Raji (cell line): ENCODE measurements around the gene KIF25.

ENCODE experiments used
- POLR2A ChIP-seq: IDR thresholded peaks from 2 replicates; pipeline ENCODE4 v1.6.1; 2011; ENCODE audit warnings: low read depth, low read length, control low read depth; ENCODE audit not compliant: insufficient read depth

Gene KIF25

DNA sequence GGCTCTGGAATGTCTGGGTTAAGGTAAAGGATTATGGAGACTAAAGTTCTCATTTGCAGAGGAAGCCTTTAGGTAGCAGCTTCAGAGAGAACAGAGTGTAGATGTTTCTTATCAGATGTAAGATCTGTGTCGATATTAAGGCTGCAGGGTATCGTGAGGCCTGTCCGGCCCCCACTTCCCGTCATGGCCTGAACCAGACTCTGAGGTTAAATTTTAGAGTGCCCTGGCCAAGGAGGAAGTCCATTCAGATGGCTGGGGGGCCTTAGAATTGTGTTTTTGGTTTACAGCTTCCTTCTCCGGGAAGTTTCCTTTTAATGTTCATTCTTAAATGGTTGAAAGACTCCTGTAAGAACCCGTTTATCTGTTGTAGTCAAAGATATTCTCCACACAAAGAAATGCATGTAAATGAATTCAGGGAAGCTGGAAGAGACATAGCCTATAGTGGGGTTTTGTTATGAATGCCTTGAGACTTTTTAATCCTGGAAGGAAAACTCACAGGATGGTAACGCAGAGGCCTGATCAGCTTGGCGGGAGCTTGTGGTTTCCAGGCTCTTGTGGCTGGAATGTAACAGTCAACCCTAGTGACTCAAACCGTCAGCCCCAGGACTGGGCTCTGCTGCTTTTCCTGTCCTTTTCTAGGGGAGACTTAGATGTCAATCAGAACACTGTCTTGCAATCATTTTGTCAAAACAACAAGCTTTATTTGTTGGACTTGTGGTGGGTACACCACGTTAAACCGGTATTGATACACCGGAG is 34.7 kb downstream of the KIF25 start:
- TF ChIP-seq POLR2A, result no peak

DNA sequence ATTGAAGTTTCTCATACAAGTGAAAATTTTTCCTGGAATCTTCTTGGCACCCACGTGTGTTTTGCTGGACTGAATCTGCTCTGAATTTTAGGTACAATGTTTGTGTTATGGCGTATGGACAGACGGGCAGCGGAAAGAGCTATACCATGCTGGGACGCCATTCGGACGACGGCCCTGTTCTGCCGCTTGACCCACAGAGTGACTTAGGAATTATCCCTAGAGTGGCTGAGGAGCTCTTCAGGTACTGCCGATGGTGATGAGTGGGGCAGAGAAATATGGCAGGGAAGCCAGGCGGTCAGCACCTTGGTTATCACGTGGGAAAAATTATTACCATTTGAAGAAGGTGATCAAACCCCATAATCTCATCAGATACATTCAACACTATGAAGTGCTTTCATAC is 36.3 kb downstream of the KIF25 start:
- no peak for TF ChIP-seq POLR2A

DNA sequence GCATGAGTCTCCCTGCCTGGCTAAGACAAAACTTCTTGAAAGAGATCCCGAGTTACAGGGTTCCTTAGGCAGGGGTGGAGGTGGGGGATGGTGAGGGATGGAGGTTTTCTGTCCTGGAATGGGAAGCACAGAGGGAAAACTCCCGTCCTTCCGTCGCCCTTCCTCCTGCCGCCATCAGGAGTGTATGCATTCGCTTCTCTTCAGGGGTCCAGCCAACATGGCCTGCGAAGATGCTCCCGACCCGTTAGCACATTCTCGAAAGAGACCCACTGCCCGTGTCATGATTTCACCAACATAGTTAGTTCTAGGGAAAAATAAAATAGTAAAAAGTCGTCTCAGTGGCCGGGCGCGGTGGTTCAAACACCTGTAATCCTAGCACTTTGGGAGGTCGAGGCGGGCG is 37.1 kb downstream of the KIF25 start:
- no peak for TF ChIP-seq POLR2A

DNA sequence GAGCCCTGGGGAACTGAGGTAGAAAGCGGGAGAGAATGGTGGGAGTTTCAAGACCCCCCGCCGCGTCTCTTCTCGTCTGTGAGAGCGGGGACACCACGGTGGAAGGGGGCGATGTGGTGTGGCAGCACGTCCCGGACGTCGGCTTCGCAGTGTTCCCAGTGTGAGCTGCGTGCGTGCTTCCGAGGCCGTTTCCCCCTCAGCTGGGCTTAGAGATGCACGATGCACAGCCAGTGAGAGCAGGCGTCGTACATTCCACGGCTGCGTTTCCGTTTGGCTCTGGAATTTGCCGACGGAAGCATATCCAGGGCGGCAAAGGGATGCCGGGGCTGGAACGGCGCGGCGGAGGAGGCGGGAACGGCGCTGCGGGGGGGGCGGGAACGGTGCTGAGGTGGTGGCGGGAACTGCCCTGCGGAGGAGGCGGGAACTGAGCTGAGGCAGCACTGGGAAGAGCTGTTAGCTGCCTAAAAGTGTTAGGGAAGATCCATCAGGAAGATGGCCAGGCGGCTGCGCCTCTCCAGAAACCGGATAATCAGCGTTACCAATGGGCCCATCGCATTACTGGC is 37.7 kb downstream of the KIF25 start:
- no peak for TF ChIP-seq POLR2A

DNA sequence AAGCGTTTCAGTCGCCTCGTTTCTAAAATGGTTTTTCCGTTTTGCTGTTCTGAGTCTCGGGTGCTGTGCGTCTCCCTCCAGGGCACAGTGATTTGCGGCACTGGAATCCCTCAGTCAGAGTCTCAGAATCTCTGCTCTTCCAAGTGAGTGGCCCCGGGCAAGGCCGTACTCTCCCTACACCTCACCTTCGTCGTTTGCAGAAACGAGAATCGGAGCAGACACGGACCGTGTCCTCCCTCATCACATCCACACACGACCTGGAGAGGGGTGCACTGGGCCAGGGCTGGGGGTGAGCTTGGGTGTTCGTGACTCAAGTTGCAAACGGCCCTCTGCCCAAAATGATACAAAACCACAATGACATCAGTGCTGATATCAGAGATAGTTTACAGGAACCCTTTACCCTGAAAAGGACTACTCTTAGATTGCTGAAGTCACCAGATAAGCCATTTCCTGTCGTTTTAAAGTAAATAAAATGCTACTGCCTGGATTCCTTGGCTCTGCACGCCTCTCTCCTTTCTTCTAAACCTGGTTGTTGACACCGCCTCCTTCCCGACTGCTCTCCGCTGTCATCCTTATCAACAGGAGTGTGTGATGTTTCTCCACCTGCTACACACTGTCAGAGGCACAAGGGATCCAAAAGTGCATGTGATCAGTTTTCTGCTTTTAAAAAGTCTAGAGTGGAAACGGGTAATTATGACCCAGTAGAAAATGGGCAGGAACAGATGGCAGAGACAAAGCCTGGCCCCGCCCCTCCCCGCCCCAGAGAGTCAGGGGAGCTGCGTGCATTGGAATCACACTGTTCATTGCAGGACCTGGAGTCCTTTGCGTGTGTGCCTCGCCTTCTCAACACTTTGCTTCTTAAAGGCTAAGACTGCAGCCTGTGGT is 38.4 kb downstream of the KIF25 start:
- no peak for TF ChIP-seq POLR2A

DNA sequence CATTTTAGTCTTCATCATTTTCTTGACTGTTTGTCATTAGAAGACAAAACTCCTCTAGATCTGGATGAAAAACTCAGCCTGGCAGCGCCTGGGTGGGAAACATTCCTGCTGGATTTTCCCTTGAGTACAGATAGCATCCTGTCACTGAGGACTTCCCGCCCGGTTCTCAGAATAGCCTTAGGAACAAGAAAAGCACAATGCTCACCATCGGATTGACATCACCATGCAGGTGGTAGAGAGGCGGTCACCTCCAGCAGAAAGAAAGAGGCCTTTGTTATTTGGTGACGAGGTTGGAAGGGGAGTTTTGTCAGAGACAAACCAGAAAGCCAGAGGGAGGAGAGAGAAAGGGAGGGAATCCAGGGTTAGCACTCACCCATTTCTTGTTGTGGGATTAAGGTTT is 39.8 kb downstream of the KIF25 start:
- no peak for TF ChIP-seq POLR2A

DNA sequence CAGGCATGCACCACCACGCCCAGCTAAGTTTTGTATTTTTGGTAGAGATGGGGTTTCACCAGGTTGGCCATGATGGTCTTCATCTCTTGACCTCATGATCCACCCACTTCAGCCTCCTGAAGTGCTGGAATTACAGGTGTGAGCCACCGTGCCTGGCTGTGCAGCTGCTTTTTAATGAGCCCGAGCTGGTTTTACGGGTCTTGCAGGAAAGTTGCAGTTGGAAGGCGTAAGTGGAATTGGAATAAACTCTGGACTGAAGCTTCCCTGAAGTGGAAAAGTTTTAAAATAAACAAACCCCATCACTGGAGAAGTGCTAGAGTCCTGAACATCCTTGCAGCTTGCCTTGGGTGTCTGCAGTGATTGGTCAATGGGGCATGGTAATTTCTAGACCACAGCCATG is 40.4 kb downstream of the KIF25 start:
- no peak for TF ChIP-seq POLR2A

DNA sequence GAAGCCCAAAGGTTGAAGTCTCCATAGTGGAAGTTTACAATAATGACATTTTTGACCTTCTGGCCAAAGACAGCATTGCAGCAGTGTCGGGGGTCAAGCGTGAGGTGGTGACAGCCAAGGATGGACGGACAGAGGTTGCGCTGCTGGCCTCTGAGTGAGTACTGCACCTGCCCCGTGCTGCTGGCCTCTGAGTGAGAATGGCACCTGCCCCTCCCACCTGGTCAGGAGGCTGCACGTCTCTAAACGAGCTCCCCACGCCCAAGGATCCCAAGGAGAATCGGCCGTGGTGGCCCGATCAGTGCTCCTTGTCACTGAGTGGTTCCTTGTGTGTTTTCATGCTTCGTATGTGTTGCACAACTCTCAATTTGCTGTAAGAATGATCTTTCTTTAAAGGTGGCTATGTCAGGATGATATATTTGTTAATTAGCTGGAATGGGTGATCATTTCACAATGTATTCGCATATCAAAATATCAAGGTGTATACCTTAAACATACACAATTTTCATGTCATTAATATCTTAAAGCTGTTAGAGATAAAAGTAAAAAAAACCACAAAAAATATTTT is 41.2 kb downstream of the KIF25 start:
- no peak for TF ChIP-seq POLR2A

DNA sequence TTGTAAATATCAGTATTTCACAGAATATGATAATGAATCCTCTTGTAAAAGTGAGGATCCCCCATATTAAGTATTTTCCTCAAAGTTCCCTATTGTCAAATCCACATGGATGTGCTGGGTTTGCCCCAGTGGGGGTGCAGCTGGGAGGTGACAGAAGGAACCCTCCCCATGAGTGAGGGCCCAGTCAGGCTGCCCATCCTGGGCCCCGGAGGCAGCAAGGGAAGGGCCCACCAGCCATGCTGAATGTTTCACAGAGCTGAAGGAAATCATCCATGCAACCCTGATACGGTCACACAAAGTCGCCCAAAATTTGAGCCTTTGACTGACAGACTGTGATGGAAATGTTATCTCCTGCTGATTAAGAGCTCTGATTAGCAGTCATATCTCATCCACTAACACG is 41.8 kb downstream of the KIF25 start:
- TF ChIP-seq POLR2A, result no peak

DNA sequence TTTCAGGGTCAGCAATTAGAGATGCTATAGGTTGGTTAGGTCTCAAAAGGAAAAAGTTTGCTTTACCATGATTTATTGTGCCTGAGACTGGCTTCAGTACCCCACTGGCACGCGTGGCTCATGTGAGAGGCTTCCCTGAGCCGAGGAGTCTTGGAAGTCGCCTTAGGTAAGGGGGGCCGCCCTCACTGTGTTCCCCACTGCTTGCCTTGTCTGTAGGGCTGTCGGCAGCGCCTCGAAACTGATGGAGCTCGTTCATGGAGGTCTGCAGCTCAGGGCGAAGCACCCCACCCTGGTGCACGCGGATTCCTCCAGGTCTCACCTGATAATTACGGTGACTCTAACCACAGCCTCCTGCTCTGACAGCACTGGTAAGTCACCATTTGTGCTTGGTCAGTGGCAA is 42.4 kb downstream of the KIF25 start:
- no peak for TF ChIP-seq POLR2A

DNA sequence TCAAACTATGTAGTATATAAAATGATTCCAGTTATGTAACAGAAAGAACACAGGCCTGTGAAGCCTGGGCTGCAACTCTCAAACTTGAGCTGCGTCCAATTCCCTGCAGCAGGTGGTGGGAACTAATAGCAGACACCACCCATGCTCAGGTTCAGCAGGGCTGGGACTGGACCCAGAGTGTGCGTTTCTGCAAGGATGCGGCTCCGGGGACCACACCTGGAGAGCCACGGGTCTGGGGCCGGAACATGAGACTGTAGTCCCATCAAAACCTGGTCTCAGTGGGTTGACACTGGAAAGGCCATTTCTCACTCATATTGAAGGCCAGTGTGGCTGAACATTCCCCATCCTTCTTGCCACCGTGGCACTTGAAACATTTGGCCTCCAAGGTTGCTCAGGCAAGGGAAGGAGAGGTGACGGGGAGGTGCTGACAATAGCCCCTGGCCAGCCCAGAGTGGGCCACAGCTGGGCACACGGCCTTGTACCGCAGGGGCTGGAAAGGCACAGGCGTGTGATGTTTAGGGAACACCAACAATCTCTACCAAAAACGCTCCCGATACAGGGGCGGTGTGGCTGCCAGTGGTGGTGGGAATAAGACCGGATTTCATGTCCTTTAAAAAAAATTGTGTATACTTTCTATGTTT is 43.5 kb downstream of the KIF25 start:
- no peak for TF ChIP-seq POLR2A

DNA sequence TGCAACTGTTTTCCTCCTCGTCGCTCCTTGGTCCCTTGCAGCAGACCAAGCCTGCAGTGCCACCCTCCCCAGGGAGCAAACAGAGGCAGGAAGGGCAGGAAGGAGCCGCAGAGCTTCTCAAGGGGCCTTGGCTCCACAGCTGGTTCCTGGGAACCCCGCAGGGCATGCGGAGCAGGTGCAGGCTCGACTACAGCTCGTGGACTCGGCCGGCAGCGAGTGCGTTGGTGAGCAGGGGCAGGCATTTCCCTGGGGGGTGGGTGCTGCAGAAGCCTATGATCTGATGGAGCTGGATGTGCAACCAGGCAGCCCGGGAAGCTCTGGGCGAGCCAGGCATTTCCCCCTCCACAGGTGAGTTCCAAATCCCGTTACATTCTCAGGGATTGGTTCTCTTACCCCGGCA is 44.5 kb downstream of the KIF25 start:
- TF ChIP-seq POLR2A, result no peak

DNA sequence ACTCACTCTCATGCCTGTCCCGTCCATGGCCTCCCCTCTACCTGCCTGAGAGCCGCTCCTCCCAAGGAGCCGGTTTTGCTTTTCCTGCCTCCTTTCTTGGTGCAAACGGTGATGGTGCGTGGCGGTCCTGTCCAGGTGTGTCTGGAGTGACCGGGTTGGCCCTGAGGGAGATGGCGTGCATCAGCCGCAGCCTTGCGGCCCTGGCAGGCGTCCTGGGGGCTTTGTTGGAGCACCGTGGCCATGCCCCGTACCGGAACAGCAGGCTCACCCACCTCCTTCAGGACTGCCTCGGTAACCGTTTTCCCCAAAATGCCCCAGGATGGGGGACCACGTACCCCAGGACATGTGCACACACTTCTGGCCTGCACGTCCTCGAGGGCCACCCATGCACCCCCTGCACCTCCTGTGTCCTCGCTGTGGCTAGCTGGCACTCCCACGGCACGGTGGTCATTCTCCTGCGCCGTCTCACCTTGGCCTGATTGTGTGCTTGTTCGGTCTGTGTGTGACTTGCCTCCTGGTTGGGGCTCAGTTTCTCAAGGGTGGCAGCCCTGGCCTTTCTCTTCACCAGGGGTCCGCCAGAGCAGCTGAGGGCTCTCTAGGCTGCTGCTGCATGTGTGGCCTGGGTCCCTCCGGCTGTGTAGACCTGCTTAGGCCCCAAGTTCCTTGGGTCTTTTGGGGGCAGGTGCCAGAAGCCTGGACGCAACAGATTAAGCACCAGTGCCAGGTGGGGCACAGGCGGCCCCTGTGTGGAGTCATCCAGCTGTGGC is 45.1 kb downstream of the KIF25 start:
- TF ChIP-seq POLR2A, result no peak

DNA sequence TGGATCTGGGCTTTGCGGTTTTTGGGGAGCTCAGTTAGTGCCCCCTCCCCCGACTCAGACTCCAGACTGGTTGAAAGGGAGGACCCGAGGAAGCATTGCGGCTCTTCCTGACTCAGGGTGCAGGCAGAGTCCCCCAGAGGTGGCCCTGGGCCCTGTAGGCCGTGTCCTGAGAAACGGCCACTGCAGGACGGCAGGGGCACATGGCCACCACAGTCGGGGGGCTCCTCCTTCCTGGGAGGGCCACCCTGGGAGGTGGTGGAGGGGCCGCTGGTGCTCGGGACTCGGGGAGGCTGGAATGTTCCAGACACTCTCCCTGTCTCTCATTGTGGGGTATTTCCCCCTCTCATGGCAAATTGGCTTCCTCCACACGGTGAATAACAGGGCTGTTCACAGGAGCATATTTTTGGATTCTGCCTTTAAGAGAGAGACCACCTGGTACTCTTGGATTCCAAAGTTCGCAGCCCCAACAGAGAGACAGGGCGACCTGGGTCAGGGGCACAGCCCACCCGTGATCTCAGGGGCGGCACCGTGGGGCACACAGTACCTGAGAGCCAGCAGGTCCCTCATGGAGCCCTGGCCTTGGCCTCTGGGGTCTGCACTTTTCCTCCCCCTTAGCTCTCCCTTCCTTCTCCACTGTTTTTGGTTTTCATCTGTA is 45.8 kb downstream of the KIF25 start:
- no peak for TF ChIP-seq POLR2A
